Right ventricle myocardium superior (tissue), 1 donor: ENCODE results near the gene GALNT13. TPM values are rescaled to one million over a fixed set of nuclear protein-coding genes. Genes with fewer than 3 reads are reported as not detected.

Experiments
- ATAC-seq: fragments of 200-7000 bp; cut with Tn5 transposase; one replicate; pipeline ENCODE4 v1.9.1; 2020; ENCODE audit warnings: mild to moderate bottlenecking; ENCODE audit not compliant: poor library complexity
- DNase-seq: peaks from one replicate; pipeline ENCODE4 v3.0.0-alpha.2; 2020
- intact Hi-C: fragments of 100-400 bp; cut with DNase I; formaldehyde crosslinking; loops from one replicate; pipeline ENCODE4 v1.11.2; 2022
- total RNA-seq: library from RNA; stranded (reverse); fragmentation: NEBNext Ultra II Directional; extraction: Animal tissue kit (Norgen Biotek cat#: 25700); gene quantifications from one replicate; pipeline ENCODE4 v1.2.1, GENCODE V29; 2021
- donor health status: DM: no; HTN: yes; CAD: no; lungs with severe emphysema.

GALNT13 gene
- total RNA-seq, 1 donor from 2014 or later = not detected

- ATAC-seq (no peak), DNase-seq (no peak)
- intact Hi-C loops = no loop called here
Measured at GRCh38 chr2:154078926-154079325, 207.2 kb downstream of the GALNT13 start.

DNA sequence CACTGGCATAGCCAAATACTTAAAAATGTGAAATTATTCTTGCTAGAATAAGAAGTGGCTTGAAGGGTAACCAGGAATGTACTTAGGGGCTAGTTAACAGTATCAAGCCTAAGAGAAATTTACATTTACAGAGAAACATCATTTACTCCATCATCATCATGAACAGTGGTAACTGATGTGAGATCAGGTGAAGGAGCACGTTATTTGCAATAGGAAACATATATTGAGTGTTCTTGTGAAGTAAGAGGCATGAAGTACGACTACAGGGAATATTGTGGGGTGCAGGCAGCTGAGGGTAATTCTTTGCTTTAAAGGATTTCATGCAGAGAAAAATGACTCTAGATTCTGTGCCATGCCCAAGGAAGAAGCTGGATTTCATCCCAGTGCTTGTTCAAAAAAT, 220.8 kb downstream of the GALNT13 start:
- ATAC-seq = no peak
- intact Hi-C loops = no loop called here
- no peak for DNase-seq

- intact Hi-C loops = no loop called here
- DNase-seq (no peak), ATAC-seq (no peak)
Measured at GRCh38 chr2:154093856-154094255, 222.1 kb downstream of the GALNT13 start.

GRCh38 chr2:154097833-154098398, 226.2 kb downstream of the GALNT13 start:
- DNase-seq (no peak), ATAC-seq (no peak)
- intact Hi-C loops = no loop called here

DNA sequence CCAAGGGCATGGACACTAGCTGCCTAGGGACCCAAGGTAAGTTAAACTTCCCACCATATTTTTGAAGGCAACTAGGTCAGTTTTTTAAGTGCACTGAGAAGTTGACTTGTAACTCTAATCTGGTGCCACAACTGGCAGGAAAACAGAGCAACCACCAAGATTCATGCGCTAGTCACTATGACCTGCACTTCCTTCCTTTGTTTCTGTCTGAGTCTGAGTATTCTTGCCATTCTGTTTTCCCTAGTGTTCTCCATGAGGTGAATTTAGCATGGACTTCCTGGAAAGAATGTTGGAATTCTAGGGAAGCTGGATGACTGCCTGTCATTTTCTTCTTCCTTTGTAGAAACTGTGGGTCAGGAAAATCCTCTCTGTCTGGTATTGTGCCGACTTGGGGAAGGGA, 249.0 kb downstream of the GALNT13 start:
- DNase-seq = no peak
- no peak for ATAC-seq
- intact Hi-C loops = no loop called here

DNA sequence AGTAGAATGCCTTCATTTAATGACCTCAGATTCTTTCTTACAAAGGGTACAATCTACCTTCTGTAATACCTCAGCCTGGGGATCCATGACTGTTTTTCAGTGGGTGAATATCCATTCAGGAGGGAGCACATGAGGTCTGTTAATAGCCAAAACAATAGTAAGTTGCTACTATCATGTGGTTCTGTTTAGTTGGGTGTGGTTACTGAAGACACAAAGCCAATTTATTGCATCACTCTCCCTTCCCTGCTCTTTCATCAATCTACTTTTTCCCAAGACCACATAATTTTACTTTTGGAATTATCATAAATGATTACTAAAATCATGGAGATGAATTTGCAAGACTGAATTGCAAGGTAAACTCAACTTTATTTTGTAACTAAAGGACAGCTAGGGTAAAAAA, 254.2 kb downstream of the GALNT13 start:
- DNase-seq = no peak

GRCh38 chr2:154130821-154131220, 259.1 kb downstream of the GALNT13 start:
- DNase-seq (no peak), ATAC-seq (peak; percentile 55)
- intact Hi-C loops = no loop called here

More for the DNA sequence above, 254.2 kb downstream of the GALNT13 start:
- ATAC-seq = no peak
- intact Hi-C loops = no loop called here

DNA sequence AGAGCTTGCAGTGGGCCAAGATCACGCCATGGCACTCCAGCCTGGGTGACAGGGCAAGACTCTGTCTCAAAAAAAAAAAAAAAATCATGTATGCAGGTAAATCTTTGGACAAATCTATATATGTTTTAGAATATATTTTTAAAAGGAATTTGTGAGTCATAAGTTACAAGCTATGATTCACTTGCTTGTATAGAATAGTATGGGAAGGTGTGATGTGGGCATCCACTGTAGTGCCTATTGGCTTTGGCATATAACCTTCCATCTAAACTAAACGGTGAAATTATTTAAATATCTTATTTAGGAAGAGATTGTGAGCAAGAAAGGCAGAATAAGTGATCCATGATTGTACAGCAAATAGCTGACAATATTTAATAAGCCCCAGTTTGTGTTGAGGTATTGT, 261.1 kb downstream of the GALNT13 start:
- no peak for ATAC-seq
- DNase-seq = no peak
- intact Hi-C loops = no loop called here

DNA sequence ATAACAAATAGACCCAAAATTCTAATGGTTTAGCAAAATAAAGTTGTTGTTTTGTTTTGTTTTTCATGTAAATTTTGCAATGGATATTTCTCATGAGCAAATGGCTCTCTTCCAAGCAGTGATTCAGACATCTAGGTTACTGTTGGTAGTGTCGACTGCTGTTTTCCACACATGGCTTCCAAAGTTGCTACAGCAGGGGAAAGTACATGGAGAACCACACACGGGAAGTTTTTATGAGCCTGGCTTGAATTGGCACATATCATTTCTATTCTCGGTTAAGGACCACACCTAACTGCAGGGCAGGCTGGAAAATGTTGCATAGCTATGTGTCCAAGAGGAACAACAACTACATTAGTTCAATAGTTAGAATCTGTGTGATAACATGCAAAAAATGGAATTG, 262.1 kb downstream of the GALNT13 start:
- ATAC-seq = no peak
- intact Hi-C loops = no loop called here
- no peak for DNase-seq

- no peak for ATAC-seq
- DNase-seq = no peak
- intact Hi-C loops = no loop called here
Measured at GRCh38 chr2:154140249-154141025, 268.7 kb downstream of the GALNT13 start.

GRCh38 chr2:154142480-154142879, 270.8 kb downstream of the GALNT13 start:
- ATAC-seq (no peak), DNase-seq (no peak)
- intact Hi-C loops = no loop called here

GRCh38 chr2:154143105-154143504, 271.4 kb downstream of the GALNT13 start:
- ATAC-seq = no peak
- intact Hi-C loops = no loop called here
- no peak for DNase-seq

GRCh38 chr2:154158101-154158500, 286.4 kb downstream of the GALNT13 start:
- DNase-seq = no peak
- intact Hi-C loops = no loop called here
- no peak for ATAC-seq

GRCh38 chr2:154161286-154161685, 289.6 kb downstream of the GALNT13 start:
- DNase-seq (no peak), ATAC-seq (no peak)
- intact Hi-C loops = no loop called here

DNA sequence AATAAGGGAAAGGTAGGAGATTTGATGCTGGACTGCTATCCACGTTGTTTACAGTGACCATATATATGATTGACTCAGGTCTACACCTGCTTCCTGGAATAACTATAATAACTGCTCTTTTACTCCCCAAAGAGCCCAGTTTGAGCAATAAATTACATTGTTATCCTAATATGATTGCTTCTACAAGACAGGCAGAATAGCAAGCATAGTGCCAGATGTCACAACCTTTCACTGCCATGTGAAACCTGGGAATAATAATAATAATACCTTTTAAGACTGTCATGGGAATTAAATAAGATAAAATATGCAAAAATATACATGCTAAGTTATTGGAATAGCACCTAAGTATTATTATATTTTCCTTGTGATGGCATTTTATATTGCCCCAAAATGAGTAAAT, 298.7 kb downstream of the GALNT13 start:
- DNase-seq (no peak), ATAC-seq (no peak)
- intact Hi-C loops = no loop called here

DNA sequence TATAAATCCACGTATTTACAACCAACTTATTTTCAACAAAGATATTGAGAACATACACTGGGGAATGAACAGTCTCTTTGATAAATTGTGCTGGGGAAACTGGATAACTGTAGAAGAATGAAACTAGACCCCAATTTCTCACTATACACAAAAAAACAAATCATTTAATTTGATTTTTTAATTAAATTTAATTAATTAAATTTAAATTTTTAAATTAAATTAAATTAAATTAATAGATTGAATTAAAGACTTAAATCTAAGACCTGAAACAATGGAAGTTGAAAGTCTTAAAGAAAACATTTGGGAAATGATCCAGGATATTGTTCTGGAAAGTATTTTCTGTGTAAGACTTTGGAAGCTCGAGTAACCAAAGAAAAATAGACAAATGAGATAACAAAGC, 301.4 kb downstream of the GALNT13 start:
- intact Hi-C loops = no loop called here
- ATAC-seq = no peak
- DNase-seq = no peak

DNA sequence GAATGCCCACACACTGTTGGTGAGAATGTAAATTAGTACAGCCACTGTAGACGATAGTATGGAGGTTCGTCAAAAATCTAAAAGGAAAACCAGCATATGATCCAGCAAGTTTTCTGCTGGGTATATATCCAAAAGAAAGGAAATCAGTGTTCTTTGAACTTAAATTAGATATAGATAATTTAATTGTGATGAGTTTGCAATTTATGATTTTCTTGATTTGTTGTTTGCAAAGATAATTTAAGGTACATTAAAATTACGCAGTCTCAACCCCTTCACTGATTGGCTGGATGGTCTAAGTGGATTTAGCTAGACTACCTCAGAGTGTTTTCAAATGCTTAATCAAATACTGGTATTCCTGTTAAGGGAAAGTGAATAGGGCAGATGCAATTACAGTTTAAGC, 302.2 kb downstream of the GALNT13 start:
- intact Hi-C loops = no loop called here
- ATAC-seq = no peak
- DNase-seq = no peak

- DNase-seq (no peak), ATAC-seq (no peak)
- intact Hi-C loops = no loop called here
Measured at GRCh38 chr2:154182008-154182407, 310.3 kb downstream of the GALNT13 start.

DNA sequence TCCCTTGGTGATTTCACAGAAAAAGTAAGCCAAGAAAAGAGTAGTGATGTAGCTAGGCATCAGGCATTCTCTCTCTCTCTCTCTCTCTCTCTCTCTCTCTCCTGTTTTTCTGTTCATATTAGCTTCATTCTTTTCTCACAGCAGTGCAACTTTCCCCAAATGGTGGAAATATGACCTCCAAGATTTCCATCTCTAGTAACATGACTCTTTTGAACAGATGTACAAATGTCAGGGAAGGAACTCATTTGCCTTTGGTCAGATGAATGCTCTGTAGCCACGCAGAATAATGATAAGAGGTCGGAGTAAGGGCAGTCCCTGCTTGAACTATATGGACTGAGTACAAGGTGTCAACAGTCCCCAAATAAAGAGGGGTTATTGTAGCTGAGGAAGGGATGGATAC, 316.2 kb downstream of the GALNT13 start:
- ATAC-seq (no peak), DNase-seq (no peak)
- intact Hi-C loops = no loop called here

GRCh38 chr2:154189953-154190352, 318.2 kb downstream of the GALNT13 start:
- intact Hi-C loops = no loop called here
- no peak for ATAC-seq
- DNase-seq = no peak

DNA sequence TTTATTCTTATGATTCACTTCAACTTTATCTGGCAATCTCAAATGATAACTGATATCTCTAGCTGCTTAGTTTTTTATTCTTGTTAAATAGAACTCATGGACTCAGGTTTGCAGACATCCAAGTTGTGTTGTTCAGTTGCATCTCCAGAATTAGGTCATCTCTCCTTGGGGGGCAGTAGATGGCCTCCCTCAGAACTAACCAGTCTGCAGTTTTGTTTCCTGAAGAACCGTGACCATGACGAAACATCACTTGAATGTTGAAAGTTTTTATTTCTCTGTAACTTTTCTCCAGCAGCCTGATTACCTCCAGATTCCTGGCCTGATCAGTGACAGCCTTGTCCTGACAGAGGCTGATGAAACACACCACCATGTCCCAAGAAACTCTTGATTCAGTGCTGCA, 321.5 kb downstream of the GALNT13 start:
- ATAC-seq (no peak), DNase-seq (no peak)
- intact Hi-C loops = no loop called here
